Coronary artery (tissue), 2 donors: Measurements from ENCODE around the gene KRT72.

Experiments
- DNase-seq: peaks from one replicate; pipeline ENCODE4 v3.0.0-alpha.2; 2017; ENCODE audit warnings: low spot score
- H3K27ac ChIP-seq, 2 donors: fragments of 200-600 bp; sonication (generic); one replicate each; pipeline ENCODE4 v1.5.1; 2016 to 2019
- H3K4me3 ChIP-seq: fragments of 200-600 bp; sonication (generic); 2 replicates; pipeline ENCODE4 v1.5.1; 2016; ENCODE audit warnings: mild to moderate bottlenecking, moderate library complexity
- TF ChIP-seq, protein P1 (sequence below): fragments of 200-600 bp; sonication (generic); IDR thresholded peaks from one replicate; pipeline ENCODE4 v1.5.1; 2019; ENCODE audit warnings: antibody characterized with exemption

The KRT72 gene

DNA sequence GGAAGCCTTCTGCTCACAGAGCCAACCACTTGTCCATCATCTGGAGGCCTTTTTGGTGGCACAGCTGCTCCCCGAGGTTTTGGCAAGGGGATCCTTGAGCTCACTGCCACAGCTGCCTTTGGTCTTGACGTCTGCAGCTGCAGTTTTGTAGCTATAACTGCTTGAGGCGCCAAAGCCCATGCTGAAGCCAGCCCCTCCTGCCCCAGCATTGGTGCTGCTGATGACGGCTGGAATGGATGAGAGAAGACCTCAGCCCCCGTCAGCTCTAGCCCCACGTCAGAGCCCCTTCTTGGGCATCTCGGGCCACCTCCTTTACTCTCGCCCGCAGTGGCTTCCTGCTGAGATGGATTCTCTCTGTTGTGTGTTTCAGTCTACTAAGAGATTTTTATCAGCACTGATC lies 15.3 kb downstream of the KRT72 start:
- no peak overlapping the region for H3K4me3 ChIP-seq
- TF ChIP-seq, protein P1, sequence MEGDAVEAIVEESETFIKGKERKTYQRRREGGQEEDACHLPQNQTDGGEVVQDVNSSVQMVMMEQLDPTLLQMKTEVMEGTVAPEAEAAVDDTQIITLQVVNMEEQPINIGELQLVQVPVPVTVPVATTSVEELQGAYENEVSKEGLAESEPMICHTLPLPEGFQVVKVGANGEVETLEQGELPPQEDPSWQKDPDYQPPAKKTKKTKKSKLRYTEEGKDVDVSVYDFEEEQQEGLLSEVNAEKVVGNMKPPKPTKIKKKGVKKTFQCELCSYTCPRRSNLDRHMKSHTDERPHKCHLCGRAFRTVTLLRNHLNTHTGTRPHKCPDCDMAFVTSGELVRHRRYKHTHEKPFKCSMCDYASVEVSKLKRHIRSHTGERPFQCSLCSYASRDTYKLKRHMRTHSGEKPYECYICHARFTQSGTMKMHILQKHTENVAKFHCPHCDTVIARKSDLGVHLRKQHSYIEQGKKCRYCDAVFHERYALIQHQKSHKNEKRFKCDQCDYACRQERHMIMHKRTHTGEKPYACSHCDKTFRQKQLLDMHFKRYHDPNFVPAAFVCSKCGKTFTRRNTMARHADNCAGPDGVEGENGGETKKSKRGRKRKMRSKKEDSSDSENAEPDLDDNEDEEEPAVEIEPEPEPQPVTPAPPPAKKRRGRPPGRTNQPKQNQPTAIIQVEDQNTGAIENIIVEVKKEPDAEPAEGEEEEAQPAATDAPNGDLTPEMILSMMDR, result no peak
- no peak overlapping the region for H3K27ac ChIP-seq
- DNase-seq, result peak; percentile 47

DNA sequence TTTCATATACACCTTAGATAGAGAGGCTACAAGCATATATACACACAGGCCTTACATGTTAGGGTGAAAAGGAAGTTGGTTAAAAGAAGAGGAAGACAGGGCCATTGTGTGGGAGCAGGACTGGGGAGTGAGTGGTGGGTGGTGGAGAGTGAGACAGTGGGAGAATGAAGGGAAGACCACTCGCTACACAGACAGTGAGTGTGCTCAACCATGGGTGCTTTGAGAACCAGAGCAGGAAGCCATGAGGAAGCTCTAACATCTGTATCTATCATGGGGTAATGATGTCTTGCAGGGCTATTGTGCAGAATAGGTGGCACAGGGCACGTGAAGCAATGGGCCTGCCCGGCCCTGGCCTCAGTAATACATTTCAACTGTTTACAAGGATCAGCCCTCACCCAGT lies 16.2 kb downstream of the KRT72 start:
- no peak for DNase-seq
- TF ChIP-seq, protein P1, result no peak
- H3K27ac ChIP-seq, result no peak overlapping the region
- no peak overlapping the region for H3K4me3 ChIP-seq

DNA sequence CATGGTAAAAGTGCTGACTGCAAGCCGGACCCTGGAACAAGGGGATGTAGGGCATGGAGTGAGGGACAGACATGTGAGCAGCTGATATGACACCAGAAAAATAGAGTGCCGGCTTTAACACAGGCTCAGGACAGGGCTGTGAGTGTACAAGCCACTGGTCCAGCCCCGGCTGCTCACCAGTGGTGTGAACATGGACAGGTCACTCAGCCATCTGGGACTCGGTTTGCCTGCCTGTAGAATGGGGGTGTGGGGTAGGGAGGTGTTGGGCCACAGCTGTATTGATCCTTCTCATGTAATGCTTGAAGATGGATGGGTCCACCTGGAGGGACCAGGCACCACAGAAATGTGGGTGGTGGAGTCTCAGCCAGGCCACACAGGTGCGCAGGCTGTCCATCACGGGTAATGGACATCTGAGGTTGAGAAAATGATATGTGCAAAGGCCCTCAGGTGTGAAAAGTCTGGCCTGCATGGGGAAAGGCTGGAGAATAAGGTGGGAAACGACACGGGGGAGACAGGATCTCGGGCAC lies 17.0 kb downstream of the KRT72 start:
- no peak overlapping the region for H3K27ac ChIP-seq
- H3K4me3 ChIP-seq, result no peak overlapping the region
- DNase-seq, result peak; percentile 22
- TF ChIP-seq, protein P1, result no peak

DNA sequence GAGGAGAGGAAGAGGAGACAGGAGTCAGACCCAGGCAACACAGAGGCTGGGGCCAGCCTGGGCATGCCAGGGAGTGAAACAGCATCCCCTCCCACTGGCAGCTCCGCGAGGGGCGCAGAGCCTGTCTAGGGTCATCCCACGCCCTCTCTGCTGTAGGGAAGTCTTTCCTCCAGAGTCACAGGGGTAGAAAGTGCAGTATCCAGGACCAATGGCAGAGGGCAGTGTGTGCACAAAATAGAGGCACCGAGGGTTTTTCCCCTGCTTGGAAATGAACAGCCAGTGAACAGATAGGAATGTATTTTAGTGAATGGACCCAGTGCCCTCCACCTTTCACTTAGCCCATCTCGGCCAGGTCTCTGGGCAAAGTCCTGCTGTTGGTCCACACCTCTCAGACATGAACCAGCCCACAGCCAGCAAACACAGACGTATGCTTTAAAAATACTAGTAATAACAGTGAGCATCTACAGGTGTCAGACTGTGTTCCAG lies 18.2 kb downstream of the KRT72 start:
- DNase-seq, result peak; percentile 63
- no peak overlapping the region for H3K27ac ChIP-seq
- TF ChIP-seq, protein P1, result no peak

DNA sequence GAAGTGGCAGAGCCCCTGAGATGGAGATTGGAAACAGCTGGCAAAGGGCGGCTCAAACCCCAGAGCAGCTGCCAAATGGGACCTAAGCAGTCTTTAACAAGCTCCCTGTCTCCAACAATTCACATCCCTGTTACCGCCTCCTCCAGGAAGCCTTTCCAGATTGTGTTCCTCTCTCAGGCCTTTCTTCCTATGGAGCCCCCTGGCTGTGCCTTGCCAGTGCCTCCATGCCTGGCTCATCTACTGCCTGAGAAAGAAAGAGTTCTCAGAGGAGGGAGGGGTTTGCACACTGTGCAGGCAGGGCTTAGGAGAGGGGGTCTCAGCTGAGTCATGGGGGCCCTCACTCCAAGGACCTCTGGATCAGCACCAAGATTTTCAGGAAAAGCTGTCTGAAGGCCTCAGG lies 18.8 kb downstream of the KRT72 start:
- Histone ChIP-seq H3K27ac (no peak overlapping the region), H3K4me3 (no peak overlapping the region)
- TF ChIP-seq, protein P1, result no peak
- no peak for DNase-seq

More for the DNA sequence above, 18.2 kb downstream of the KRT72 start:
- no peak overlapping the region for H3K4me3 ChIP-seq

DNA sequence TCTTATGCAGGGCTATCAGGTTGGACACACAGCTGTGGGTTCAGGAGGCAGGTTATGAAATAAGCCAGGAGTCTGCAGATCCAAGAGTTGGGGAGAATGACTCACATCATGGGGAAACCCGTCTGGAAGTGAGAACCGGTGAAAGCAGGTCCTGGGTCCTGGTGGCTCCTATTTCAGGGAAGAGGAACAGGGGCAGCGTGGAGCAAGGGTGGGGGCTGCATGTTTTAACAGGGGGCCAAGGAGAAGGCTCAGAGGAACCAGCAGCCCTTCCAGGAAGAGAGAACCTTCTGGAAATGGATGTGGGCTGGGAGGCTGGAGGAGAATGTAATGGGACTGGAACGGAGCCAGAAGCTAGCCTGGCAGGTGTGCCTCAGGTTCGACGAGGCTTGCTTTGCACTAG lies 19.8 kb downstream of the KRT72 start:
- Histone ChIP-seq H3K27ac (no peak overlapping the region), H3K4me3 (no peak overlapping the region)
- peak; percentile 57 for DNase-seq
- TF ChIP-seq, protein P1, result no peak

DNA sequence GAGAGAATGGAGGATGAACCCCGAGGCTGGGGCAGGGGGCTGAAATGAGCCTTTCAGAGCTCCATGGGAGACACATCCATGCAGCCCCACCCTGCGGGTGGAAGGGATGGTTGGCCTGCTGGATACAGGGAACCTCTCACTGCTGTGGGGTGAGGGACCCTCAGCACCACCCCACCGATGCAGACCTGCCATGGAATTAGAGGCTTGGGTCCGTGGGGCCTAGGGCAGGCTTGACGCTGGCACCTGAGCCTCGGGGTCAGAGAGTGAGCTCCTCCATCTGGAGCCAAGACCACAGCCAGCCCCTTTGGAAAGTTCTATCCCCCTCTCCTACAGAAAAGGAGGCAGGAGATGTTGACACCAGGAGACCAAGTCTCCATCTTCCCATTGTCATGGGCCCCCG lies 20.2 kb downstream of the KRT72 start:
- DNase-seq, result peak; percentile 54
- H3K27ac ChIP-seq, result no peak overlapping the region
- no peak overlapping the region for H3K4me3 ChIP-seq
- TF ChIP-seq, protein P1, result no peak
